Amygdala (tissue), 56 donors: ENCODE results near the gene ASPRV1.

Experiments
- DNase-seq, 56 donors: peaks; one replicate each; lab custom pipeline; 2025; lab: John Stamatoyannopoulos, UW

The ASPRV1 gene

GRCh38 chr2:69914950-69915945, 46.2 kb downstream of the ASPRV1 start, which contains the start of gene MXD1:
Gene MXD1, plus strand, starts transcription at chr2:69915109. Its CDS starts 222 bp downstream, at chr2:69915331.
- DNase-seq, result peak in 14 of 56 donors; percentile 15 to 100 (median 40)

GRCh38 chr2:69914164-69914949, 47.1 kb downstream of the ASPRV1 start:
- DNase-seq, result peak; percentile 94 to 100 (median 100)

GRCh38 chr2:69911985-69912563, 49.4 kb downstream of the ASPRV1 start:
- DNase-seq, result peak in 2 of 56 donors; percentile 13 to 81
